ENCODE results near the gene RPL3.

RPL3 gene

GRCh38 chr22:39303892-39304671 lies 15.3 kb downstream of the RPL3 start:
- Histone ChIP-seq H3K27ac (ENCODE audit: low read depth, low read length) (no peak overlapping the region), H3K4me3 (ENCODE audit: low read depth, low read length) (no peak overlapping the region), H3K9ac (ENCODE audit: low read depth, low read length) (no peak overlapping the region), H3K9me3 (ENCODE audit: control insufficient read depth, insufficient read depth, low read length) (no peaks in the 10 kb centered on the region), H3K27me3 (ENCODE audit: control insufficient read depth, insufficient read depth, low read length) (no peaks in the 10 kb centered on the region), H3K36me3 (ENCODE audit: control insufficient read depth, insufficient read depth, low read length) (0 out of 2 replicates have a peak, but pooled peaks cover 10% of the 10 kb centered on the region), H3K4me1 (ENCODE audit: control insufficient read depth, insufficient read depth, low read length) (peaks cover 14% of the 10 kb centered on the region)

GRCh38 chr22:39303358-39303757 lies 16.1 kb downstream of the RPL3 start:
- no peak overlapping the region for H3K4me3 ChIP-seq (ENCODE audit: low read depth, low read length)
- no peaks in the 10 kb centered on the region for H3K27me3 ChIP-seq (ENCODE audit: control insufficient read depth, insufficient read depth, low read length)
- H3K9me3 ChIP-seq (ENCODE audit: control insufficient read depth, insufficient read depth, low read length), result no peaks in the 10 kb centered on the region
- no peak overlapping the region for H3K27ac ChIP-seq (ENCODE audit: low read depth, low read length)
- H3K9ac ChIP-seq (ENCODE audit: low read depth, low read length), result no peak overlapping the region
- H3K4me1 ChIP-seq (ENCODE audit: control insufficient read depth, insufficient read depth, low read length), result peaks cover 7% of the 10 kb centered on the region; the same call in 1 of the 2 replicates
- 0 out of 2 replicates have a peak, but pooled peaks cover 5% of the 10 kb centered on the region for H3K36me3 ChIP-seq (ENCODE audit: control insufficient read depth, insufficient read depth, low read length)

- no peak overlapping the region for H3K27ac ChIP-seq (ENCODE audit: low read depth, low read length)
- no peaks in the 10 kb centered on the region for H3K27me3 ChIP-seq (ENCODE audit: control insufficient read depth, insufficient read depth, low read length)
- H3K36me3 ChIP-seq (ENCODE audit: control insufficient read depth, insufficient read depth, low read length), result 0 out of 2 replicates have a peak, but pooled peaks cover 3% of the 10 kb centered on the region
- H3K4me1 ChIP-seq (ENCODE audit: control insufficient read depth, insufficient read depth, low read length), result peaks cover 14% of the 10 kb centered on the region
- no peaks in the 10 kb centered on the region for H3K9me3 ChIP-seq (ENCODE audit: control insufficient read depth, insufficient read depth, low read length)
- H3K9ac ChIP-seq (ENCODE audit: low read depth, low read length), result no peak overlapping the region
- H3K4me3 ChIP-seq (ENCODE audit: low read depth, low read length), result no peak overlapping the region
Measured at GRCh38 chr22:39302431-39302960, 16.9 kb downstream of the RPL3 start.

GRCh38 chr22:39301926-39302325 lies 17.5 kb downstream of the RPL3 start:
- Histone ChIP-seq H3K4me1 (ENCODE audit: control insufficient read depth, insufficient read depth, low read length) (peaks cover 19% of the 10 kb centered on the region), H3K27ac (ENCODE audit: low read depth, low read length) (no peak overlapping the region), H3K9ac (ENCODE audit: low read depth, low read length) (no peak overlapping the region), H3K4me3 (ENCODE audit: low read depth, low read length) (no peak overlapping the region), H3K36me3 (ENCODE audit: control insufficient read depth, insufficient read depth, low read length) (0 out of 2 replicates have a peak, but pooled peaks cover 3% of the 10 kb centered on the region), H3K27me3 (ENCODE audit: control insufficient read depth, insufficient read depth, low read length) (no peaks in the 10 kb centered on the region), H3K9me3 (ENCODE audit: control insufficient read depth, insufficient read depth, low read length) (no peaks in the 10 kb centered on the region)

GRCh38 chr22:39301108-39301507 lies 18.3 kb downstream of the RPL3 start:
- H3K4me1 ChIP-seq (ENCODE audit: control insufficient read depth, insufficient read depth, low read length), result peaks cover 19% of the 10 kb centered on the region
- H3K9ac ChIP-seq (ENCODE audit: low read depth, low read length), result no peak overlapping the region
- H3K4me3 ChIP-seq (ENCODE audit: low read depth, low read length), result no peak overlapping the region
- H3K27me3 ChIP-seq (ENCODE audit: control insufficient read depth, insufficient read depth, low read length), result no peaks in the 10 kb centered on the region
- no peaks in the 10 kb centered on the region for H3K9me3 ChIP-seq (ENCODE audit: control insufficient read depth, insufficient read depth, low read length)
- no peak overlapping the region for H3K27ac ChIP-seq (ENCODE audit: low read depth, low read length)
- H3K36me3 ChIP-seq (ENCODE audit: control insufficient read depth, insufficient read depth, low read length), result 0 out of 2 replicates have a peak, but pooled peaks cover under 1% of the 10 kb centered on the region

- no peak overlapping the region for H3K9ac ChIP-seq (ENCODE audit: low read depth, low read length)
- H3K4me1 ChIP-seq (ENCODE audit: control insufficient read depth, insufficient read depth, low read length), result peaks cover 19% of the 10 kb centered on the region
- H3K36me3 ChIP-seq (ENCODE audit: control insufficient read depth, insufficient read depth, low read length), result no peaks in the 10 kb centered on the region
- peak overlapping the region; percentile 20 for H3K27ac ChIP-seq (ENCODE audit: low read depth, low read length)
- no peaks in the 10 kb centered on the region for H3K9me3 ChIP-seq (ENCODE audit: control insufficient read depth, insufficient read depth, low read length)
- H3K27me3 ChIP-seq (ENCODE audit: control insufficient read depth, insufficient read depth, low read length), result no peaks in the 10 kb centered on the region
- no peak overlapping the region for H3K4me3 ChIP-seq (ENCODE audit: low read depth, low read length)
Measured at GRCh38 chr22:39300186-39300830, 19.1 kb downstream of the RPL3 start.

- no peak overlapping the region for H3K4me3 ChIP-seq (ENCODE audit: low read depth, low read length)
- H3K4me1 ChIP-seq (ENCODE audit: control insufficient read depth, insufficient read depth, low read length), result peaks cover 19% of the 10 kb centered on the region
- H3K9ac ChIP-seq (ENCODE audit: low read depth, low read length), result no peak overlapping the region
- no peak overlapping the region for H3K27ac ChIP-seq (ENCODE audit: low read depth, low read length)
- no peaks in the 10 kb centered on the region for H3K27me3 ChIP-seq (ENCODE audit: control insufficient read depth, insufficient read depth, low read length)
- H3K36me3 ChIP-seq (ENCODE audit: control insufficient read depth, insufficient read depth, low read length), result no peaks in the 10 kb centered on the region
- no peaks in the 10 kb centered on the region for H3K9me3 ChIP-seq (ENCODE audit: control insufficient read depth, insufficient read depth, low read length)
Measured at GRCh38 chr22:39299829-39300178, 19.6 kb downstream of the RPL3 start.

- no peaks in the 10 kb centered on the region for H3K36me3 ChIP-seq (ENCODE audit: control insufficient read depth, insufficient read depth, low read length)
- peaks cover 19% of the 10 kb centered on the region for H3K4me1 ChIP-seq (ENCODE audit: control insufficient read depth, insufficient read depth, low read length)
- H3K9ac ChIP-seq (ENCODE audit: low read depth, low read length), result no peak overlapping the region
- no peaks in the 10 kb centered on the region for H3K27me3 ChIP-seq (ENCODE audit: control insufficient read depth, insufficient read depth, low read length)
- H3K27ac ChIP-seq (ENCODE audit: low read depth, low read length), result peak overlapping the region; percentile 45
- no peaks in the 10 kb centered on the region for H3K9me3 ChIP-seq (ENCODE audit: control insufficient read depth, insufficient read depth, low read length)
- H3K4me3 ChIP-seq (ENCODE audit: low read depth, low read length), result no peak overlapping the region
Measured at GRCh38 chr22:39298241-39298987, 21.0 kb downstream of the RPL3 start.

- no peaks in the 10 kb centered on the region for H3K9me3 ChIP-seq (ENCODE audit: control insufficient read depth, insufficient read depth, low read length)
- no peaks in the 10 kb centered on the region for H3K36me3 ChIP-seq (ENCODE audit: control insufficient read depth, insufficient read depth, low read length)
- H3K4me3 ChIP-seq (ENCODE audit: low read depth, low read length), result no peak overlapping the region
- H3K27me3 ChIP-seq (ENCODE audit: control insufficient read depth, insufficient read depth, low read length), result no peaks in the 10 kb centered on the region
- no peak overlapping the region for H3K9ac ChIP-seq (ENCODE audit: low read depth, low read length)
- H3K27ac ChIP-seq (ENCODE audit: low read depth, low read length), result peak overlapping the region; percentile 45
- H3K4me1 ChIP-seq (ENCODE audit: control insufficient read depth, insufficient read depth, low read length), result peaks cover 19% of the 10 kb centered on the region
Measured at GRCh38 chr22:39297490-39298240, 21.8 kb downstream of the RPL3 start.

GRCh38 chr22:39296981-39297489 lies 22.4 kb downstream of the RPL3 start:
- no peak overlapping the region for H3K27ac ChIP-seq (ENCODE audit: low read depth, low read length)
- H3K27me3 ChIP-seq (ENCODE audit: control insufficient read depth, insufficient read depth, low read length), result no peaks in the 10 kb centered on the region
- no peaks in the 10 kb centered on the region for H3K9me3 ChIP-seq (ENCODE audit: control insufficient read depth, insufficient read depth, low read length)
- no peak overlapping the region for H3K9ac ChIP-seq (ENCODE audit: low read depth, low read length)
- H3K4me1 ChIP-seq (ENCODE audit: control insufficient read depth, insufficient read depth, low read length), result peaks cover 23% of the 10 kb centered on the region
- no peak overlapping the region for H3K4me3 ChIP-seq (ENCODE audit: low read depth, low read length)
- no peaks in the 10 kb centered on the region for H3K36me3 ChIP-seq (ENCODE audit: control insufficient read depth, insufficient read depth, low read length)

All from HUES48 (cell line).